HCT116 (cell line): ENCODE results near the gene IL37. TPM values are rescaled to one million over a fixed set of nuclear protein-coding genes. Genes with fewer than 3 reads are reported as not detected.

Experiments used
- ATAC-seq: fragments of 200-7000 bp; cut with Tn5 transposase; 2 replicates; pipeline ENCODE4 v1.9.1; 2020; ENCODE audit warnings: mild to moderate bottlenecking, moderate library complexity
- BruUV-seq: library from RNA; stranded (reverse); fragments of 400-500 nt; replicated peaks from 2 replicates; lab custom pipeline; 2021; lab: Mats Ljungman, UMichigan
- CTCF ChIA-PET: fragments of 300-600 bp; sonication (Branson Sonifier 250); formaldehyde crosslinking; loops from one replicate; lab custom pipeline; 2021; ENCODE audit warnings: antibody characterized with exemption; lab: Charles Lee
- POLR2A ChIA-PET: fragments of 300-600, 350-600 bp; sonication (Branson Sonifier 250); formaldehyde crosslinking; loops from one replicate; lab custom pipeline; 2021; ENCODE audit warnings: antibody characterized with exemption; lab: Charles Lee
- RAD21 ChIA-PET, 2 experiments: fragments of 300-600 bp; sonication (Branson Sonifier 250); formaldehyde crosslinking; loops; one replicate each; lab custom pipeline; 2023; ENCODE audit warnings: low total read pairs in 2 of 2; ENCODE audit not compliant: uncharacterized antibody in 2 of 2, unreplicated experiment in 2 of 2, low non-redundant PET in 1 of 2; lab: Charles Lee
- DNase-seq: peaks from one replicate; pipeline ENCODE4 v3.0.0-alpha.2; 2010; ENCODE audit warnings: low read depth, low spot score
- H2AFZ ChIP-seq: fragments of 200-600 bp; shearing (Covaris generic), sonication (generic); 2 replicates; pipeline ENCODE4 v1.6.1; 2017; ENCODE audit warnings: low read depth, mixed run types, mixed read lengths, antibody characterized with exemption, low read length; ENCODE audit not compliant: poor library complexity, severe bottlenecking
- H3K27ac ChIP-seq: 2 replicates; pipeline ENCODE4 v1.5.1; 2012; ENCODE audit warnings: low read depth, low read length
- H3K27me3 ChIP-seq: fragments of 200-600 bp; sonication (generic); 2 replicates; pipeline ENCODE4 v1.6.1; 2016; ENCODE audit warnings: mixed run types, low read length, mixed read lengths; ENCODE audit not compliant: insufficient read depth
- H3K36me3 ChIP-seq, 2 experiments: fragments of 200-500 bp in 1 of 2; fragments of 200-600 bp in 1 of 2; sonication (Bioruptor generic) in 1 of 2; sonication (generic) in 1 of 2; 2 replicates each; pipeline versions ENCODE4 v1.5.1 to v1.6.1; 2014 to 2016; ENCODE audit warnings: low read length in 2 of 2, inconsistent platforms in 1 of 2, mixed read lengths in 1 of 2, mixed run types in 1 of 2; ENCODE audit not compliant: insufficient read depth in 2 of 2, control insufficient read depth in 1 of 2
- H3K4me1 ChIP-seq, 2 experiments: fragments of 200-600 bp in 1 of 2; sonication (generic) in 1 of 2; 2 replicates each; pipeline versions ENCODE4 v1.5.1 to v1.6.1; 2012 to 2017; ENCODE audit warnings: low read length in 2 of 2, inconsistent platforms in 1 of 2, mild to moderate bottlenecking in 1 of 2, mixed read lengths in 1 of 2, mixed run types in 1 of 2, moderate library complexity in 1 of 2; ENCODE audit not compliant: insufficient read depth in 2 of 2, control insufficient read depth in 1 of 2
- H3K4me2 ChIP-seq: fragments of 200-600 bp; sonication (generic); 2 replicates; pipeline ENCODE4 v1.6.1; 2017; ENCODE audit warnings: mixed run types, low read length, mixed read lengths
- H3K4me3 ChIP-seq, 2 experiments: fragments of 200-600 bp in 1 of 2; sonication (generic) in 1 of 2; replicated peaks in 1 of 2; 2 replicates each; pipeline ENCODE4 v1.5.1; 2011 to 2016; ENCODE audit warnings: low read length in 2 of 2, control low read depth in 1 of 2, low read depth in 1 of 2, mild to moderate bottlenecking in 1 of 2, mixed read lengths in 1 of 2, mixed run types in 1 of 2
- H3K79me2 ChIP-seq: fragments of 200-600 bp; sonication (generic); 2 replicates; pipeline ENCODE4 v1.6.1; 2017; ENCODE audit warnings: mild to moderate bottlenecking, mixed run types, low read length, moderate library complexity, mixed read lengths; ENCODE audit not compliant: insufficient read depth
- H3K9ac ChIP-seq: fragments of 200-600 bp; sonication (generic); 2 replicates; pipeline ENCODE4 v1.6.1; 2016; ENCODE audit warnings: low read length, mixed read lengths
- H3K9me2 ChIP-seq: fragments of 200-600 bp; sonication (generic), shearing (Covaris generic); 2 replicates; pipeline ENCODE4 v1.6.1; 2017; ENCODE audit warnings: mixed run types, mild to moderate bottlenecking, moderate library complexity; ENCODE audit not compliant: insufficient read depth
- H3K9me3 ChIP-seq, 2 experiments: fragments of 200-500 bp in 1 of 2; fragments of 200-600 bp in 1 of 2; sonication (Bioruptor generic) in 1 of 2; sonication (generic) in 1 of 2; 2 replicates each; pipeline ENCODE4 v1.6.1; 2014 to 2017; ENCODE audit warnings: low read length in 2 of 2, mixed read lengths in 2 of 2, inconsistent platforms in 1 of 2, low read depth in 1 of 2, mild to moderate bottlenecking in 1 of 2, mixed run types in 1 of 2, moderate library complexity in 1 of 2; ENCODE audit not compliant: control insufficient read depth in 1 of 2, insufficient read depth in 1 of 2
- H4K20me1 ChIP-seq: fragments of 200-600 bp; sonication (generic), shearing (Covaris generic); 2 replicates; pipeline ENCODE4 v1.6.1; 2017; ENCODE audit warnings: mixed run types, mild to moderate bottlenecking, moderate library complexity; ENCODE audit not compliant: insufficient read depth
- ATF3 ChIP-seq: IDR thresholded peaks from 2 replicates; pipeline ENCODE4 v1.6.1; 2012
- CBX3 ChIP-seq: IDR thresholded peaks from 2 replicates; pipeline ENCODE4 v1.6.1; 2012; ENCODE audit warnings: low read depth
- CEBPB ChIP-seq: IDR thresholded peaks from 2 replicates; pipeline ENCODE4 v1.6.1; 2012; ENCODE audit warnings: low read depth
- CTCF ChIP-seq, 3 experiments: fragments of 200-600 bp in 1 of 3; sonication (generic) in 1 of 3; IDR thresholded peaks in 2 of 3; conservative IDR thresholded peaks in 1 of 3; 2 replicates each; pipeline ENCODE4 v1.5.1; 2012 to 2017; ENCODE audit warnings: low read depth in 2 of 3, low read length in 2 of 3, antibody characterized with exemption in 1 of 3, borderline replicate concordance in 1 of 3, control low read depth in 1 of 3, mild to moderate bottlenecking in 1 of 3, mixed read lengths in 1 of 3, mixed run types in 1 of 3, moderate library complexity in 1 of 3; ENCODE audit not compliant: insufficient read depth in 1 of 3
- EZH2 ChIP-seq: fragments of 200-600 bp; sonication (generic); IDR thresholded peaks from 2 replicates; pipeline ENCODE4 v1.6.1; 2017; ENCODE audit warnings: antibody characterized with exemption, mixed run types
- MAX ChIP-seq: IDR thresholded peaks from 2 replicates; pipeline ENCODE4 v1.6.1; 2012
- RAD21 ChIP-seq: IDR thresholded peaks from 2 replicates; pipeline ENCODE4 v1.6.1; 2012; ENCODE audit warnings: low read depth, mild to moderate bottlenecking
- SIN3A ChIP-seq: IDR thresholded peaks from 2 replicates; pipeline ENCODE4 v1.6.1; 2012; ENCODE audit warnings: low read depth
- YY1 ChIP-seq: IDR thresholded peaks from 2 replicates; pipeline ENCODE4 v1.6.1; 2011; ENCODE audit warnings: low read length, low read depth, moderate library complexity, mild to moderate bottlenecking; ENCODE audit not compliant: insufficient replicate concordance; ENCODE audit errors: extremely low read depth
- ZFX ChIP-seq: fragments of 450-650 bp; IDR thresholded peaks from 2 replicates; pipeline ENCODE4 v1.6.1; 2017
- ZNF274 ChIP-seq: fragments of 200-500 bp; sonication (Bioruptor generic); IDR thresholded peaks from 2 replicates; pipeline ENCODE4 v1.6.1; 2014; ENCODE audit warnings: mild to moderate bottlenecking, low read depth, low read length, inconsistent platforms
- intact Hi-C: fragments of 100-400 bp; cut with micrococcal nuclease; formaldehyde crosslinking; loops from 2 replicates; pipeline ENCODE4 v1.10.0; 2022
- total RNA-seq: library from RNA; stranded (reverse); gene quantifications from one replicate; pipeline ENCODE4 v1.2.1, GENCODE V29; 2021; ENCODE audit not compliant: unreplicated experiment

The IL37 gene
- total RNA-seq, 1 experiment from 2014 or later, result not detected

- no TSS peak for BruUV-seq
- ChIA-PET POLR2A (no interaction called here), RAD21 (no interaction called here), CTCF (interaction anchor here (1.0 to 4.8 kb wide), 2 partner anchors 19 to 190 kb away, joined by 3 to 86 read pairs; no protein-coding TSS in a partner anchor)
- H3K4me3 ChIP-seq, result no peak overlapping the region
- DNase-seq (no peak), ATAC-seq (no peak)
- no peaks in the 10 kb centered on the region for H3K79me2 ChIP-seq
- H3K9ac ChIP-seq, result no peak overlapping the region
- no peak overlapping the region for H3K27ac ChIP-seq
- H3K27me3 ChIP-seq, result no peaks in the 10 kb centered on the region
- no peak for TF ChIP-seq CEBPB
- TF ChIP-seq RAD21, result no peak
- no peak for TF ChIP-seq ZNF274
- no peak for TF ChIP-seq ZFX
- no peak for TF ChIP-seq SIN3A
- TF ChIP-seq CBX3, result no peak
- TF ChIP-seq EZH2, result no peak
- no peak for TF ChIP-seq YY1
- no peak for TF ChIP-seq ATF3
- TF ChIP-seq MAX, result no peak
- no peak for TF ChIP-seq CTCF (IDR thresholded peaks at IDR 0.05 in 2 of 3, conservative IDR thresholded peaks at IDR 0.05 in 1 of 3; ENCODE audit: borderline replicate concordance in 1 of 3, insufficient read depth in 1 of 3, low read depth in 2 of 3, low read length in 2 of 3)
- H2AFZ ChIP-seq, result no peak overlapping the region
- H3K9me2 ChIP-seq, result no peaks in the 10 kb centered on the region
- peak overlapping the region; percentile 51 for H3K4me2 ChIP-seq
- peaks cover under 1 to 2% of the 10 kb centered on the region in 2 experiments; a peak in 1 of 4 replicates for H3K9me3 ChIP-seq
- H3K4me1 ChIP-seq, result peaks cover 5 to 30% of the 10 kb centered on the region in 2 experiments
- intact Hi-C loops, result no loop called here
- no peaks in the 10 kb centered on the region for H4K20me1 ChIP-seq
- H3K36me3 ChIP-seq, result no peaks in the 10 kb centered on the region
Observed at GRCh38 chr2:112939425-112939824, 28.5 kb downstream of the IL37 start.
